Endothelial cell of umbilical vein (primary cell): ENCODE measurements around the gene KASH5. TPM values are rescaled to one million over a fixed set of nuclear protein-coding genes. Genes with fewer than 3 reads are reported as not detected.

Source experiments
- BruUV-seq: library from RNA; stranded (reverse); fragments of 400-500 nt; replicated peaks from 2 replicates; lab custom pipeline; 2021; lab: Mats Ljungman, UMichigan
- CTCF ChIA-PET: fragments of 300-600, 350-600 bp; sonication (Branson Sonifier 250); formaldehyde crosslinking; loops from one replicate; lab custom pipeline; 2021; ENCODE audit warnings: antibody characterized with exemption, inconsistent platforms; lab: Charles Lee
- POLR2A ChIA-PET: fragments of 300-600, 350-600 bp; sonication (Branson Sonifier 250); formaldehyde crosslinking; loops from one replicate; lab custom pipeline; 2021; ENCODE audit warnings: antibody characterized with exemption, inconsistent platforms; lab: Charles Lee
- DNase-seq: peaks from one replicate; pipeline ENCODE4 v3.0.0-alpha.2; 2011; ENCODE audit warnings: low read depth, low spot score
- FAIRE-seq: peaks from 2 replicates; lab custom pipeline; 2011; peaks lifted over from hg19 to GRCh38; lab: Jason Lieb, UNC
- H2AFZ ChIP-seq: 2 replicates; pipeline ENCODE4 v1.6.0; 2012; ENCODE audit warnings: low read depth, low read length, control low read depth, inconsistent platforms
- H3K27ac ChIP-seq: 2 replicates; pipeline ENCODE4 v1.5.1; 2011; ENCODE audit warnings: low read depth, mild to moderate bottlenecking, control low read depth, low read length, moderate library complexity; ENCODE audit not compliant: insufficient read depth
- H3K27me3 ChIP-seq, 2 experiments: 2 replicates each; pipeline versions ENCODE4 v1.6.0 to v1.6.1; 2011; ENCODE audit warnings: low read length in 2 of 2, mixed read lengths in 1 of 2; ENCODE audit not compliant: control insufficient read depth in 2 of 2, insufficient read depth in 2 of 2
- H3K36me3 ChIP-seq, 2 experiments: 2 replicates in 1 of 2; 3 replicates in 1 of 2; pipeline ENCODE4 v1.5.1; 2011; ENCODE audit warnings: low read length in 2 of 2, mild to moderate bottlenecking in 1 of 2, moderate library complexity in 1 of 2; ENCODE audit not compliant: control insufficient read depth in 2 of 2, insufficient read depth in 2 of 2; ENCODE audit errors: extremely low read depth in 1 of 2
- H3K4me1 ChIP-seq: 3 replicates; pipeline ENCODE4 v1.5.1; 2011; ENCODE audit warnings: mild to moderate bottlenecking, low read length; ENCODE audit not compliant: control insufficient read depth, insufficient read depth; ENCODE audit errors: extremely low read depth
- H3K4me2 ChIP-seq: 2 replicates; pipeline ENCODE4 v1.6.1; 2011; ENCODE audit warnings: low read length, control low read depth, mixed read lengths; ENCODE audit not compliant: insufficient read depth
- H3K4me3 ChIP-seq, 3 experiments: fragments of 200-600 bp in 1 of 3; sonication (generic), shearing (Covaris generic) in 1 of 3; replicated peaks in 1 of 3; 2 replicates each; pipeline ENCODE4 v1.5.1; 2011 to 2016; ENCODE audit warnings: control low read depth in 3 of 3, low read length in 3 of 3, mild to moderate bottlenecking in 2 of 3, inconsistent platforms in 1 of 3, low read depth in 1 of 3, moderate library complexity in 1 of 3; ENCODE audit not compliant: insufficient read depth in 1 of 3
- H3K79me2 ChIP-seq: 2 replicates; pipeline ENCODE4 v1.6.0; 2012; ENCODE audit warnings: low read length, inconsistent platforms; ENCODE audit not compliant: control insufficient read depth, insufficient read depth
- H3K9ac ChIP-seq: replicated peaks from 2 replicates; pipeline ENCODE3; 2011; ENCODE audit warnings: low read length, control low read depth; ENCODE audit not compliant: insufficient read depth; ENCODE audit errors: extremely low read depth
- H3K9me1 ChIP-seq: replicated peaks from 3 replicates; pipeline ENCODE4 v1.6.0; 2011; ENCODE audit warnings: mild to moderate bottlenecking, low read length; ENCODE audit not compliant: control insufficient read depth, insufficient read depth; ENCODE audit errors: extremely low read depth
- H3K9me3 ChIP-seq: replicated peaks from 2 replicates; pipeline ENCODE4 v1.5.1; 2012; ENCODE audit warnings: low read length, inconsistent platforms; ENCODE audit not compliant: control insufficient read depth, insufficient read depth
- H4K20me1 ChIP-seq: replicated peaks from 2 replicates; pipeline ENCODE3; 2011; ENCODE audit warnings: mild to moderate bottlenecking, low read length; ENCODE audit not compliant: control insufficient read depth, insufficient read depth; ENCODE audit errors: extremely low read depth
- CTCF ChIP-seq, 2 donors: IDR thresholded peaks; 1 replicate in 1 of 2; 2 replicates in 1 of 2; pipeline ENCODE4 v1.5.1; 2011; ENCODE audit warnings: low read length in 2 of 2, mild to moderate bottlenecking in 2 of 2, moderate library complexity in 2 of 2, control low read depth in 1 of 2, inconsistent platforms in 1 of 2, low read depth in 1 of 2; ENCODE audit not compliant: insufficient read depth in 1 of 2; ENCODE audit errors: extremely low read depth in 1 of 2
- EZH2 ChIP-seq: IDR thresholded peaks from 2 replicates; pipeline ENCODE4 v1.6.1; 2012; ENCODE audit warnings: borderline replicate concordance, low read depth, mild to moderate bottlenecking, moderate library complexity, low read length, inconsistent platforms; ENCODE audit not compliant: severe bottlenecking
- FOS ChIP-seq: IDR thresholded peaks from 2 replicates; pipeline ENCODE4 v1.6.1; 2011; ENCODE audit warnings: mild to moderate bottlenecking, low read length, moderate library complexity, borderline replicate concordance; ENCODE audit not compliant: insufficient read depth
- GATA2 ChIP-seq: IDR thresholded peaks from 2 replicates; pipeline ENCODE4 v1.7.0; 2011; ENCODE audit warnings: low read depth, mild to moderate bottlenecking, moderate library complexity, mixed read lengths, low read length; ENCODE audit not compliant: insufficient read length, insufficient read depth
- JUN ChIP-seq: IDR thresholded peaks from 2 replicates; pipeline ENCODE4 v1.6.1; 2011; ENCODE audit warnings: borderline replicate concordance, low read depth; ENCODE audit not compliant: insufficient read length, insufficient read depth
- POLR2A ChIP-seq: IDR thresholded peaks from 2 replicates; pipeline ENCODE4 v1.6.1; 2012; ENCODE audit warnings: low read depth, mild to moderate bottlenecking, control low read depth, low read length
- POLR2AphosphoS5 ChIP-seq: IDR thresholded peaks from 2 replicates; pipeline ENCODE4 v1.6.1; 2012; ENCODE audit warnings: low read depth, mild to moderate bottlenecking, control low read depth, low read length, moderate library complexity; ENCODE audit not compliant: insufficient read depth
- dilution Hi-C: fragments of 300-500 bp; cut with MboI; formaldehyde crosslinking; loops from one replicate; pipeline ENCODE4 v1.15.0; 2019; ENCODE audit warnings: low sequenced_read_pairs; ENCODE audit not compliant: extremely low pct_ligation_motif_present
- intact Hi-C: fragments of 100-400 bp; cut with micrococcal nuclease; formaldehyde crosslinking; loops from one replicate; pipeline ENCODE4 v1.10.0; 2022
- polyA plus RNA-seq, 4 experiments: library from polyadenylated mRNA; depleted of rRNA in 3 of 4; stranded (reverse) in 3 of 4; unstranded in 1 of 4; fragments of >200 nt; gene quantifications; 2 replicates each; pipeline versions ENCODE4 v1.2.1 to v1.2.3, GENCODE V29; 2011 to 2012; ENCODE audit warnings: missing spikeins in 1 of 4
- total RNA-seq: library from RNA; stranded (reverse); gene quantifications from 2 replicates; pipeline ENCODE4 v1.2.3, GENCODE V29; 2021

KASH5 gene
- total and polyA plus RNA-seq, 2 donors (not counting 3 experiments of a cell fraction or from before 2014, with no cell fraction given): 0.03 TPM; not detected in 1

- no peak for TF ChIP-seq GATA2
- TF ChIP-seq JUN: no peak
- no peak for TF ChIP-seq POLR2A
- no peak for TF ChIP-seq FOS
- TF ChIP-seq EZH2: no peak
- TF ChIP-seq POLR2AphosphoS5: no peak
- TF ChIP-seq CTCF (IDR thresholded peaks at IDR 0.05; ENCODE audit: extremely low read depth in 1 of 2, insufficient read depth in 1 of 2, low read depth in 1 of 2, low read length in 2 of 2): no peak
- no peaks in the 10 kb centered on the region for H4K20me1 ChIP-seq
- no peaks in the 10 kb centered on the region for H3K79me2 ChIP-seq
- CTCF ChIA-PET: interaction anchor here (0.9 to 1.5 kb wide), 4 partner anchors 12 to 112 kb away, joined by 3 to 4 read pairs (median 3); partner anchors contain the start of gene DKKL1
- no peak overlapping the region for H2AFZ ChIP-seq
- intact Hi-C loops (no loop called here), dilution Hi-C loops (no loop called here)
- FAIRE-seq (no peak), DNase-seq (no peak)
- no peaks in the 10 kb centered on the region for H3K9me3 ChIP-seq
- H3K4me3 ChIP-seq: no peak overlapping the region
- H3K4me2 ChIP-seq: no peak overlapping the region
- H3K9me1 ChIP-seq: no peaks in the 10 kb centered on the region
- peaks cover 58 to 69% of the 10 kb centered on the region in 2 experiments for H3K27me3 ChIP-seq
- no TSS peak for BruUV-seq
- H3K27ac ChIP-seq: no peak overlapping the region
- H3K9ac ChIP-seq: no peak overlapping the region
- H3K36me3 ChIP-seq: no peaks in the 10 kb centered on the region
- POLR2A ChIA-PET: no interaction called here
- H3K4me1 ChIP-seq: peaks cover 3% of the 10 kb centered on the region
Measured at GRCh38 chr19:49439836-49440235, 51.8 kb downstream of the KASH5 start.
